ENCODE results near the gene TMEM170A. TPM values are rescaled to one million over a fixed set of nuclear protein-coding genes. Genes with fewer than 3 reads are reported as not detected.

Gene TMEM170A
- total RNA-seq, 1 experiment from 2014 or later, result 46.8 TPM

- Histone ChIP-seq H4K91ac (ENCODE audit: insufficient read length, low read depth, low read length) (peak within 1 kb of the TSS; percentile 65), H4K8ac (replicated peaks; ENCODE audit: insufficient read length, low read depth, low read length) (peak within 1 kb of the TSS; percentile 99), H3K23me2 (ENCODE audit: insufficient read length, low read depth, low read length, poor library complexity, severe bottlenecking) (peaks cover 18% of the 10 kb centered on the region), H3K4ac (ENCODE audit: low read depth, low read length) (peak within 1 kb of the TSS; percentile 51; the same call in 1 of the 2 replicates), H4K20me1 (ENCODE audit: control insufficient read depth, insufficient read depth, insufficient read length) (no peaks in the 10 kb centered on the region), H2BK12ac (ENCODE audit: insufficient read length, low read depth, low read length) (peak within 1 kb of the TSS; percentile 92), H3K14ac (ENCODE audit: insufficient read depth, low read length) (peak within 1 kb of the TSS; percentile 99), H3K18ac (ENCODE audit: insufficient read length, low read depth, low read length) (peak within 1 kb of the TSS; percentile 96), H3K79me2 (ENCODE audit: insufficient read depth, low read length) (peaks cover 7% of the 10 kb centered on the region; the same call in 1 of the 2 replicates), H3K9ac (ENCODE audit: extremely low read depth, insufficient read length, low read length) (peak within 1 kb of the TSS; percentile 99), H2BK20ac (ENCODE audit: low read depth, low read length, poor library complexity, severe bottlenecking) (peak within 1 kb of the TSS; percentile 32), H3K79me1 (ENCODE audit: insufficient read depth, low read depth, low read length, poor library complexity, severe bottlenecking) (peaks cover 4% of the 10 kb centered on the region), H2AK5ac (ENCODE audit: insufficient read length, low read length) (peak within 1 kb of the TSS; percentile 94), H3K27me3 (ENCODE audit: insufficient read depth, low read length) (no peaks in the 10 kb centered on the region), H3K4me1 (ENCODE audit: insufficient read depth, low read length) (no peaks in the 10 kb centered on the region; the same call in 1 of the 2 replicates), H3K9me3 (ENCODE audit: control insufficient read depth, low read depth, low read length) (no peaks in the 10 kb centered on the region), H3K27ac (ENCODE audit: insufficient read length, low read depth, low read length) (peak within 1 kb of the TSS; percentile 100), H4K5ac (ENCODE audit: insufficient read length, low read depth, low read length) (peak within 1 kb of the TSS; percentile 100), H2BK5ac (ENCODE audit: insufficient read length, low read length) (peak within 1 kb of the TSS; percentile 88), H2BK120ac (ENCODE audit: low read depth, low read length, poor library complexity, severe bottlenecking) (peak within 1 kb of the TSS; percentile 52), H2BK15ac (ENCODE audit: low read depth, low read length) (no peak within 1 kb of the TSS), H3K56ac (ENCODE audit: insufficient read length, low read depth, low read length) (peak within 1 kb of the TSS; percentile 99), H3K4me2 (ENCODE audit: insufficient read depth, insufficient read length, low read length) (peak within 1 kb of the TSS; percentile 100), H3K23ac (ENCODE audit: insufficient read length, low read depth, low read length) (no peak within 1 kb of the TSS), H3T11ph (ENCODE audit: low read length) (peak within 1 kb of the TSS; percentile 67), H2AFZ (ENCODE audit: low read length) (peak within 1 kb of the TSS; percentile 79)
- Mint-ChIP-seq H3K36me3 (ENCODE audit: insufficient read depth in 1 of 3, low read depth in 3 of 3) (peaks cover 10 to 23% (median 19%) of the 10 kb centered on the region in 3 experiments), H3K9me3 (peaks cover 5 to 7% of the 10 kb centered on the region in 2 experiments; a peak in 4 of 5 replicates), H3K27me3 (ENCODE audit: low read depth) (peaks cover 10% of the 10 kb centered on the region), H3K4me1 (peaks cover 17 to 18% of the 10 kb centered on the region in 2 experiments), H3K27ac (peak within 1 kb of the TSS; percentile 78 to 98 (median 96)), H3K4me3 (peak within 1 kb of the TSS; percentile 69 to 95)
- DNase-seq, result peak; percentile 95
- TF ChIP-seq CTCF (conservative IDR thresholded peaks at IDR 0.05), result no peak
- no CpG with 5 or more reads among the region's 85 CpGs for WGBS (ENCODE audit: extremely low coverage, insufficient read length, low lambda C conversion rate)
Observed at GRCh38 chr16:75432828-75433731, 31.4 kb downstream of the TMEM170A start, which contains the start of gene CFDP1. Gene CFDP1, minus strand, starts transcription at chr16:75433503. Its CDS starts 151 bp downstream, at chr16:75433352.

All from H9 (cell line).